ENCODE results near the gene TCFL5.
A peak's percentile ranks its signal among the peaks of the same experiment; 100 is the strongest.

TCFL5 gene

GRCh38 chr20:62861726-62862336 is at the start of gene TCFL5:
TSS of gene TCFL5 (minus strand) at chr20:62861822. CDS start at chr20:62861670, 152 bp downstream.
- DNase-seq (ENCODE audit: low read depth in 2 of 2) = peak; percentile 62 to 68

DNA sequence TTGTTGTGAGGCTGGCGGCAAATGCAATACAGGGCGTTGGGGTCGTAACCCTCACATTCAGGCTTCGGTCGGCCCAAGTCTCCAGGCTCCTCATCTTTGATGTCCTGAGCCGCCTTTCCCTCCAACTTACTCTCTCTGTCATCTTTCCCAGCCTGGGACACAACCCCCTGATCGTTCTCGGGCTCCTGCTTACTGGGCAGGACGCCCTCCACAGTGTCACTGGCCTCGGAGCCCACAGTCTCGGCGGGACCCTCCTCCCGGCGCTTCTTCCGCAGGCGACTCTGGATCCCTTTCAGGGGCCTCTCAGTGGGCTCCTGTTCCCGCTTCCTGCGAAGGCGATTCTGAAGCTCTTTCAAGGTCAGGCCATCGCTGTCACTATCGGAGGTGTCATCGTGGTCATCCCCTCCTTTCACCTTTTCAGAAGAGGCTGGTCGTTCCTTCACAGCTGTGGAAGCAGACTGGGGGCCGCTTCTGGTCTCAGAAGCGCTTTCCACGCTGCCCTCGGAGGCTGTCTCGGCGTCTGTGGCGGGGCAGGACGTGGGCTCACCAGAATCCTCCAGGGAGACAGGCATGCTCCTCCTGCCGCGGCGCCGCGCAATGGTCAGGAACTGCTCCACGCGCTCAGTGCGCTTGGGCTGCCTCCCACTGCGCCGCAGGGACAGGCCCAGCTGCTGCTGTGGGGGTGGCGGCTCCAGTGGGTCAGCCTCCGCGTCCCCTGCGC is 49.3 kb upstream of the TCFL5 start:
- DNase-seq (ENCODE audit: low read depth in 2 of 2) = no peak

- no peak for DNase-seq (ENCODE audit: low read depth in 2 of 2)
Measured at GRCh38 chr20:62910217-62910766, 48.7 kb upstream of the TCFL5 start.

DNA sequence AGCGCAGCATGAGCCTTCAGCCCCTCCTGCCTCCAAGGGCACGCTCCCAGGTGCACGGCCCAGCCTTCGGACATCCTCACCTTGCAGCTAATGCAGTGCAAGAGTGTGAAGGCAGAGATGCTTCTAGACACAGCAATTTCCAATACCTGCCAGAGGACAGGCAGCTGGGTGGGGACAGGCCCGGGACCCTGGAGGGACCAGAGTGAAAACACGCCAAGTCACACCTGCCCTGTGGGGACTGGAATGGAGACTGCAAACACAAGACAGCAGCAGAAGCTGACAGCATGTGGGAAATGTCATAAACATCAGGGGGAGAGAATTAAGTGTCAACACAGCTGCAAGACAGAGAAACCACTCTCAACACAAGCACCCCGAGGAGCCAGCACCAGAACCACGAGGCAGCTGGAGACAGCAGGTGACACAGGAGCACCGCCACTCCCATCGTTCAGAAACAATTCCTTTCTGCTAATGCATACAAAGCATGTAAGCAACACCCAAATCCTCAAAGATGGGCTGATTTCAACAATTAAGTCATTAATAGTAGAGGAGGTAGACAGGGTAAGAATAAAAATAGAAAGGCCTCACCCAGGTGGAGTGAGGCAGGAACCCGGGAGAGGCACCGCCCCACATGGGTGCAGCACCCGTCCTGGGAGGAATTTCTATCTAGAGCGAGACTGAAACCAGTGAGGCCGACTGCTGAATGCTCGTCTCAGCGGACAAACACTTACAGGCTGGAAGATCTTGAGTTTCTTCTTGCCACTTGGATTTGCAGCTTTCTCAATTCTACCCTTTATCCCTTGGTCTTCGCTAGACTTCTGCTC is 47.6 kb upstream of the TCFL5 start:
- DNase-seq (ENCODE audit: low read depth in 2 of 2) = no peak

- DNase-seq (ENCODE audit: low read depth in 2 of 2) = no peak
Measured at GRCh38 chr20:62907384-62908317, 46.0 kb upstream of the TCFL5 start.

DNA sequence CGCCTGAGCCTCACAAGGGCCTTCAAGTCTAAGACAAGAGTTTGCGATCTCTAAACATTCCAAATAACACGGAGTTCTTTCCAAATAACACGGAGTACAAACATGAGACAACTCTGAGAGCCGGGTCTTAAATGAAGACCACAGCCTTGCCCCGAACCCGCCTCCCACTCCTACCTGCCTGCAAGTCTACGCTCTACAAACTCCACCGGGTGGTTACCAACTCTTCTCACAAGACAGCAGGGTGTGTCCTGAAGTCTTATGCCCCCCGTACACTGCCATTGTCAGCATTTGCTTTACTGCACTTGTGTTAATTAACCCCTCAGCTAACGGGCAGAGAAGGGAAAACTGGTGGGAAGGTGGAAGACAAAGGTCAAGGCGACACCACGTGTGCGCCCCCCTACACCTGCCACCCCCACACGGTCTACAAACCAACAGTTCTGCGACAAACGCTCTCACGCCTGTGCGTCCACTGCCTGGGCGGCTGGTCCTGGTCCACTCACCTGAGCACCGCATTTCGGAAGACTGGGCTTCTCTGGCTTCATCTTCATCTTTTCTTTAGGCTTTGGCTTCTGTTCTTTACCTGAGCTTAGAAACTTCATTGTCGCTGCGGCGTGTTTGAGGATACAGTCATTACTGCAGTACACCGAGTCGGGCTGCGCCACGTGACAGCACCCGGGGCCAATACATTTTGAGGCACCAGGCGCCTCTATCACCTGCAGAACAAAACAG is 45.2 kb upstream of the TCFL5 start:
- no peak for DNase-seq (ENCODE audit: low read depth in 2 of 2)

GRCh38 chr20:62906209-62906608 is 44.6 kb upstream of the TCFL5 start:
- no peak for DNase-seq (ENCODE audit: low read depth in 2 of 2)

DNA sequence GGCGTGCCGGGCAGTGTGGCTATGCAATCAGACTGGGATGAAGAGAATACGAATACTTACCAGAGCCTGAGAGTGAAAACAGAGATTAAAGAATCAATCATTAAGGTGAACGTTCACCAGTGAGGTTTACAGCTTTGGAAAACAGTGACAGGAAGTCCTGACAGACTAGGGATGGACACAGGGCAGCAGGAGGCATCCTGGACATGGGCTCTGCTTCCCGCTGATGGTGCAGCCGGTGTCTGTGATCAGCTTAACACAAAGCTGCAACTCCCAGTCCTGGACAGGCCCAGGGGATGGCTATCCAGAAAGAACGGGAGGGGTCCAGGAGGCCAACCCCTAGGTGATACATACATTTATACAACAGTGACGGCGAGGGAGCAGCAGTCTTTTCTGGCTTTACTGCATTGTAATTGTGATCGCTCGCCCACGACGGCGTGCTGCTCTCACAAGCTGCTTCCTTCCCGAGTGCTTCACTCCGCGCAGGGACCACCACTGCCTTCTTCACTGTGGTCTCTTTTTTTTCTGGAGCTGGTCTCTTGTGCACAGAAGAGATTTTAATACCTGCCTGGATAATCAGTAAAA is 44.0 kb upstream of the TCFL5 start:
- no peak for DNase-seq (ENCODE audit: low read depth in 2 of 2)

DNA sequence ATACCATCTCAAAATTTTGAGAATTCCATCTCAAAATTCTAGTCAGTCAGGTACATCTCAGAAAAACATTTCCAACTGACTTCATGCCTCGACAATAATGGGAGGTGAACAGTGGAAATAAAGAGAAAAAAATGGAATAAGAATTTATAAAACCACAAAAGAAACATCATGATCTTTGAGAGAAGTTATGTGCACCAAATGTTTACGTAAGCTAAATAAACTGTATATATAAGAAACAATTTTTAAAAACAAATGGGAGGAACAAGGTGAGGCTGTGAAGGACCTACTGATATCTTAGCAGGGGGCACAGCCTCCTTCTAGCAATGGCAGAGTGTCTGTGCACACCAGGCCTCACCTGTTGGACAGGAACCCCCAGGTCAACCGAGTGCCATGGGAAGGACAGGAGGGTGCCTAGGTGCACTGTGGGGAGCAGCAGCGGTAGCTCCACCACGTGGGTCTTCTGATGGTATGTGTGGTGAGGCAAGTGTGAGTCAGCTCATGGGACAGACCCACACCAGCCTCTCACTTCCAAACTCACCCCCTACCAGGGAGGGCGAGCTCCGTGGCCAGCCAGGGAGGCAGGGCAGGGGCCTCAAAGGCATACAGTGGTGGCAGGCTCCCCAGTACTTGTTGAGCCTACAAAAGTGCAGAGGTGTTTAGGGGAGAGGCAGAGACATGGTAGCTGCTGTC is 41.4 kb upstream of the TCFL5 start:
- no peak for DNase-seq (ENCODE audit: low read depth in 2 of 2)

GRCh38 chr20:62901891-62902290 is 40.3 kb upstream of the TCFL5 start:
- DNase-seq (ENCODE audit: low read depth in 2 of 2) = no peak

GRCh38 chr20:62900692-62901584 is 39.3 kb upstream of the TCFL5 start:
- no peak for DNase-seq (ENCODE audit: low read depth in 2 of 2)

DNA sequence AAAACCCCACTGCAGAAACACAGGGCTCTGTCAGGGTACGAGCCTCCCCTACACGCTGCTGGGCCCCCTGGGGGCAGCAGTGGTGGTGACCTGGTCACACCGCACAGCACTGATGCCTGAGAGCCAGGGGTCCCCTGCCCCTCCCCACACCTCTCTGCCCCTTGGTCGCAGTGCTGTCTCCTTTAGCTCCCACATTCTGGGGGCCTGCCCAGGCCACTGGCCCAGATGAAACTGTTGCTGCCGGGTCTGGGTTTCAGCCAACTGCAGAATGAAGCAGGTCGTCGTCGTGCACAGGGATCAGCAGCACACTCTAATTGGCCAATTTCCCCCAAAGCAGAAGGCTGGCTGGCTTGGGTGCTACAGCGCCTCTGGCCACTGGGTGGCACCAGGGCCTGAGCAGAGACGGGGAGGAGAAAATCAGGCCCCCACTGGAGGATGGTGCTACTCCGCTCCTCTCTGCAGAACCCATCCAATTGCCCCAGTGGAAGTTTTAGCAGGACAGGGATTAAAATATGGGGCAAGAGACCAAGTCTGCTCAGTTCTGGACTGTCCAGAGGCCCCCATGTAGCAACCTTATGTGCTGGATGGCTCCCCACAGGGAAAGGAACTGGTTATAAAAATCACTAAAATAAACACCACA is 38.5 kb upstream of the TCFL5 start:
- DNase-seq (ENCODE audit: low read depth in 2 of 2) = no peak

- DNase-seq (ENCODE audit: low read depth in 2 of 2) = no peak
Measured at GRCh38 chr20:62899633-62900051, 38.0 kb upstream of the TCFL5 start.

DNA sequence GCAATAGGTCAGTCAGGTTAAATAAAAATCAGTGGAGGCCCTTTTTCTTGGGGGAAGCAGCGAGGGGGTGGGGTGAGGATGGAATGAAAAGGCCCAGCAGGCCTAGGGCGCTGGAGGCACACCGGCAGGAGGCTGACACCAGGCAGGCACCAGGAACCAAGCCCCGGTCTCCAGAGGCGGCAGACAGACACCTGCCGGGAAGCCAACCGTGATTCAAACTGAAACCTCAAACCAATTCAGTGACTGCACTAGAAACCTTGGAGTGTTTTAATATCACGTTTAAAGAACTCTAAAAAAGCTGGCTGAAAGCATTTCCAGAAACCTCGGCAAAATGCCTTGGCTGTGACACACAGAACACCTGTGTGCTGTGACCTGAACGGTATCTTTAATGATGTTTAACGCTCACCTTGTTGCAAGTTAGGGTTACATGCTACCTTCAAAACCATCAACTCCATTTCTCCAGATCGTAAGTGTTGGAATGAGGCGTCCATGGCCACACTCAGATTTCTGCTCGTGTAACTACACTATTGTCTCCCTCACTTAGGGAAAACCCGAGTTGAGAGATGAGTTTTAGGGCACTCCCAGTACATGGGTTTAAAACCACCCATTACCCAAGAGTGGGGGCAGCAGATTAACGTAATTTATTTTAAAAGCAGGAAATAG is 37.5 kb upstream of the TCFL5 start:
- no peak for DNase-seq (ENCODE audit: low read depth in 2 of 2)

DNA sequence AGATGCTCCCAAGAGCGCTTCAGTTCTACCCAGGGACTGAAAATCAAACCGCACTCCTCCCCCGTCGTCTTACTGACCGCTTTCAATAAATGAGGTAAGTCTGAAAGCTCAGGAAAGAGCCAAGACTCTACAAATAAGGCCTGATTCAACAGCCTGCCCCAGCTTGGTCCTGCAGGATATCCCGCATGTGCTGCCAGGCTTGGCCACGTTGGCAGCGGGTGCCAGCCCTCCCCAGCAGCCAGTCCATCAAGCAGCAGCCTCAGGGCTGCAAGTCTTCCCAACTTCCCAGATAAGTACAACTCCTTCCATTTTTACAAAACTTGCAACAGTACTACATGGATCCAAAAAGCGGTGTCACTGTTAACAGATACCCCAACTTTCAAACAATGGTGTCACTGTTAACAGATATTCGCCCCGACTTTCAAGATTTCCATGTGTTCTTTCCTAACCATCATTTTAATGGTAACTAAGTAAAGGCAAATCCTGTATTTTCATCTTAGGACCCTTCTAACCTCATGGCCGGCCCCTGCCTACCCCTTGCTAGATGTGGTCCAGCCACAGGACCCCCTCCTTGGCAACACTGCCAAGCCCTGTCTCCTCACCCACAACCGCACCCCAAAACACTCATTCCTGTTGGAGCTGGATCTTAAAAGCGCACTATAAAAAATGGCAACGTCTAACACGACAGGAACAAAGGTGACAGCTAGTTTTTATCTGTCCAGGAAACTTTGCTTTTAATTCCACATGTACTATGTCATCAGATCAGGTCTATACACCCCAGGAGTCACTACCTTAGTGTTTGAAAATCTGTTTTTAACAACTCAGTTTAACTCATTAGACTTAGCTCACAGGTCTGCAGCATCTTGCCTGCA is 36.7 kb upstream of the TCFL5 start:
- no peak for DNase-seq (ENCODE audit: low read depth in 2 of 2)

- DNase-seq (ENCODE audit: low read depth in 2 of 2) = no peak
Measured at GRCh38 chr20:62897666-62898065, 36.0 kb upstream of the TCFL5 start.

DNA sequence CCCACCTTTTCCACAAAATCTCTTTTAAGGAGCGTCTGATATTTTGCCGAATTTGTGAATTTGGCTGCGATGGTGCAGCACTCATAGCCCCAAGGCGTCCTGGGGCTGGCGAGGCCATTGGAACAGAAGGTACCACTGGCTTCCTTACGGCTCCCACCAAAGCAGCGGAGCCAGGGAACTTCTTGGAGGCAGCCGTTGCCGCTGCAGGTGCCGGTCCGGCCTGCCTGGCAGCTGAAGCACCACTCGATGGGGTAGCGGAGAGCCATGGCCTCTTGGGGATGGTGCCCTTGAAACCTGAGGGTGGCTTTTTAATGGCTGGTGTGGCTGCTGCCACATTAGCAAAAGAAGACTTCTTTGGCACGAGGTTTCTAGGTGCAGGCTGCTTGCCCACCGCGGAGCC is 34.9 kb upstream of the TCFL5 start:
- DNase-seq (ENCODE audit: low read depth in 2 of 2) = no peak
